K562 (cell line): Measurements from ENCODE around the gene ITGAL. TPM values are rescaled to one million over a fixed set of nuclear protein-coding genes. Genes with fewer than 3 reads are reported as not detected.

Experiments used
- CBFA2T2 ChIP-seq: fragments of 450-650 bp; conservative IDR thresholded peaks from 2 replicates; pipeline ENCODE4 v1.6.1; 2017; ENCODE audit warnings: mild to moderate bottlenecking
- CBFA2T3 ChIP-seq: fragments of 450-650 bp; IDR thresholded peaks from 2 replicates; pipeline ENCODE4 v1.6.1; 2017
- CGGBP1 ChIP-seq: fragments of 250-450 bp; sonication (Bioruptor Pico); IDR thresholded peaks from 2 replicates; pipeline ENCODE4 v1.9.0; 2021; ENCODE audit warnings: mild to moderate bottlenecking
- GTF2E2 ChIP-seq: fragments of 200-800 bp; sonication (Bioruptor generic); IDR thresholded peaks from 2 replicates; pipeline ENCODE4 v1.6.1; 2016; ENCODE audit warnings: missing genetic modification characterization, missing compliant biosample characterization
- HNRNPUL1 ChIP-seq: fragments of 200-400 bp; formaldehyde crosslinking; IDR thresholded peaks from 2 replicates; pipeline ENCODE4 v1.6.1; 2017; ENCODE audit warnings: low read length
- KLF6 ChIP-seq: fragments of 250-450 bp; sonication (Bioruptor Pico); IDR thresholded peaks from 2 replicates; pipeline ENCODE4 v1.4.0; 2020; ENCODE audit warnings: mild to moderate bottlenecking, moderate library complexity, borderline replicate concordance
- MAX ChIP-seq: sonication (generic); formaldehyde crosslinking; IDR thresholded peaks from 2 replicates; pipeline ENCODE4 v1.9.0; 2022; ENCODE audit warnings: mild to moderate bottlenecking, missing genetic modification reagents
- MBD1 ChIP-seq: fragments of 250-450 bp; sonication (Bioruptor Pico); IDR thresholded peaks from 2 replicates; pipeline ENCODE4 v1.8.0; 2022; ENCODE audit warnings: inconsistent platforms
- MTA1 ChIP-seq: fragments of 450-650 bp; IDR thresholded peaks from 2 replicates; pipeline ENCODE4 v1.6.1; 2017; ENCODE audit warnings: borderline replicate concordance
- NFE2 ChIP-seq: IDR thresholded peaks from 2 replicates; pipeline ENCODE4 v1.6.1; 2014; ENCODE audit warnings: antibody characterized with exemption, low read depth
- PHB2 ChIP-seq: fragments of 450-650 bp; IDR thresholded peaks from 2 replicates; pipeline ENCODE4 v1.6.1; 2017; ENCODE audit warnings: low read depth
- PHF20 ChIP-seq: fragments of 450-650 bp; IDR thresholded peaks from 2 replicates; pipeline ENCODE4 v1.6.1; 2018; ENCODE audit not compliant: partially characterized antibody
- PURB ChIP-seq: sonication (generic); formaldehyde crosslinking; IDR thresholded peaks from 2 replicates; pipeline ENCODE4 v1.9.0; 2021; ENCODE audit warnings: low read depth, mild to moderate bottlenecking, missing genetic modification reagents
- TOE1 ChIP-seq, 2 experiments: fragments of 450-650 bp in 1 of 2; sonication (generic) in 1 of 2; formaldehyde crosslinking in 1 of 2; IDR thresholded peaks; 2 replicates each; pipeline versions ENCODE4 v1.7.1 to v1.8.0; 2016 to 2022; ENCODE audit warnings: borderline replicate concordance in 2 of 2, mild to moderate bottlenecking in 2 of 2, antibody characterized with exemption in 1 of 2, inconsistent platforms in 1 of 2, low read depth in 1 of 2, missing genetic modification reagents in 1 of 2, moderate library complexity in 1 of 2
- ZNF232 ChIP-seq: sonication (generic); formaldehyde crosslinking; IDR thresholded peaks from 2 replicates; pipeline ENCODE4 v1.8.0; 2022; ENCODE audit warnings: mild to moderate bottlenecking, missing genetic modification reagents
- ZNF24 ChIP-seq: fragments of 450-650 bp; IDR thresholded peaks from 2 replicates; pipeline ENCODE4 v1.6.1; 2016
- ZNF79 ChIP-seq: fragments of 250-450 bp; sonication (Bioruptor Pico); IDR thresholded peaks from 2 replicates; pipeline ENCODE4 v1.4.0; 2020; ENCODE audit warnings: low read depth, mild to moderate bottlenecking, moderate library complexity
- polyA plus RNA-seq, 8 experiments: library from polyadenylated mRNA; depleted of rRNA in 4 of 8; stranded (reverse) in 5 of 8; unstranded in 3 of 8; fragments of >200 nt; fragmentation: Nextera tagmentation in 2 of 8; fragmentation: Illumina TruSeq in 1 of 8; extraction: Ambion mirVana in 2 of 8; extraction: Trizol in 1 of 8; gene quantifications; 2 replicates each; pipeline versions ENCODE4 v1.2.1 to v1.2.3, GENCODE V29; 2011 to 2014; ENCODE audit warnings: inconsistent platforms in 1 of 8, missing spikeins in 1 of 8
- total RNA-seq, 7 experiments: library from RNA; depleted of rRNA in 6 of 7; stranded (reverse); fragments of >200 nt in 6 of 7; fragmentation: Illumina TruSeq in 2 of 7; extraction: Trizol in 2 of 7; gene quantifications; 2 replicates each; pipeline versions ENCODE4 v1.2.1 to v1.2.3, GENCODE V29; 2011 to 2021; ENCODE audit warnings: low replicate concordance in 1 of 7
- TF ChIP-seq, protein P1 (sequence below): fragments of 450-650 bp; IDR thresholded peaks from 2 replicates; pipeline ENCODE4 v1.7.0; 2016; ENCODE audit warnings: borderline replicate concordance
- TF ChIP-seq, protein P2 (sequence below), 2 experiments: fragments of 450-650 bp in 1 of 2; sonication (generic) in 1 of 2; formaldehyde crosslinking in 1 of 2; IDR thresholded peaks in 1 of 2; conservative IDR thresholded peaks in 1 of 2; 2 replicates each; pipeline versions ENCODE4 v1.6.1 to v1.8.1; 2016 to 2023; ENCODE audit warnings: mild to moderate bottlenecking in 2 of 2, moderate library complexity in 2 of 2, inconsistent platforms in 1 of 2, missing genetic modification reagents in 1 of 2
- TF ChIP-seq, protein P3 (sequence below): fragments of 250-450 bp; sonication (Bioruptor Pico); IDR thresholded peaks from 2 replicates; pipeline ENCODE4 v1.4.0; 2020; ENCODE audit warnings: mild to moderate bottlenecking

The ITGAL gene
- total and polyA plus RNA-seq, 9 of the 15 experiments (the other 6 are each of a cell fraction or from before 2014, with no cell fraction given), result 0.01 to 0.53 TPM; not detected in 7

- peak; percentile 90; the same call in 1 of the 2 replicates for TF ChIP-seq MBD1
- no peak for TF ChIP-seq NFE2
- no peak for TF ChIP-seq ZNF232 (CRISPR knock-in tag)
- no peak for TF ChIP-seq CGGBP1
- no peak for TF ChIP-seq CBFA2T3
- peak; percentile 97 for TF ChIP-seq TOE1 (IDR thresholded peaks at IDR 0.05; ENCODE audit: borderline replicate concordance)
- TF ChIP-seq TOE1 (CRISPR knock-in tag; IDR thresholded peaks at IDR 0.05; ENCODE audit: borderline replicate concordance, low read depth), result no peak
- TF ChIP-seq, protein P1, sequence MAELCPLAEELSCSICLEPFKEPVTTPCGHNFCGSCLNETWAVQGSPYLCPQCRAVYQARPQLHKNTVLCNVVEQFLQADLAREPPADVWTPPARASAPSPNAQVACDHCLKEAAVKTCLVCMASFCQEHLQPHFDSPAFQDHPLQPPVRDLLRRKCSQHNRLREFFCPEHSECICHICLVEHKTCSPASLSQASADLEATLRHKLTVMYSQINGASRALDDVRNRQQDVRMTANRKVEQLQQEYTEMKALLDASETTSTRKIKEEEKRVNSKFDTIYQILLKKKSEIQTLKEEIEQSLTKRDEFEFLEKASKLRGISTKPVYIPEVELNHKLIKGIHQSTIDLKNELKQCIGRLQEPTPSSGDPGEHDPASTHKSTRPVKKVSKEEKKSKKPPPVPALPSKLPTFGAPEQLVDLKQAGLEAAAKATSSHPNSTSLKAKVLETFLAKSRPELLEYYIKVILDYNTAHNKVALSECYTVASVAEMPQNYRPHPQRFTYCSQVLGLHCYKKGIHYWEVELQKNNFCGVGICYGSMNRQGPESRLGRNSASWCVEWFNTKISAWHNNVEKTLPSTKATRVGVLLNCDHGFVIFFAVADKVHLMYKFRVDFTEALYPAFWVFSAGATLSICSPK, result no peak
- no peak for TF ChIP-seq PHB2
- TF ChIP-seq PURB (CRISPR knock-in tag), result no peak
- TF ChIP-seq PHF20, result peak; percentile 43
- TF ChIP-seq, protein P2, sequence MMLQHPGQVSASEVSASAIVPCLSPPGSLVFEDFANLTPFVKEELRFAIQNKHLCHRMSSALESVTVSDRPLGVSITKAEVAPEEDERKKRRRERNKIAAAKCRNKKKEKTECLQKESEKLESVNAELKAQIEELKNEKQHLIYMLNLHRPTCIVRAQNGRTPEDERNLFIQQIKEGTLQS (IDR thresholded peaks at IDR 0.05), result peak; percentile 74
- TF ChIP-seq, protein P2 (CRISPR knock-in tag; conservative IDR thresholded peaks at IDR 0.05), result peak; percentile 46; the same call in 1 of the 2 replicates
- TF ChIP-seq, protein P3, sequence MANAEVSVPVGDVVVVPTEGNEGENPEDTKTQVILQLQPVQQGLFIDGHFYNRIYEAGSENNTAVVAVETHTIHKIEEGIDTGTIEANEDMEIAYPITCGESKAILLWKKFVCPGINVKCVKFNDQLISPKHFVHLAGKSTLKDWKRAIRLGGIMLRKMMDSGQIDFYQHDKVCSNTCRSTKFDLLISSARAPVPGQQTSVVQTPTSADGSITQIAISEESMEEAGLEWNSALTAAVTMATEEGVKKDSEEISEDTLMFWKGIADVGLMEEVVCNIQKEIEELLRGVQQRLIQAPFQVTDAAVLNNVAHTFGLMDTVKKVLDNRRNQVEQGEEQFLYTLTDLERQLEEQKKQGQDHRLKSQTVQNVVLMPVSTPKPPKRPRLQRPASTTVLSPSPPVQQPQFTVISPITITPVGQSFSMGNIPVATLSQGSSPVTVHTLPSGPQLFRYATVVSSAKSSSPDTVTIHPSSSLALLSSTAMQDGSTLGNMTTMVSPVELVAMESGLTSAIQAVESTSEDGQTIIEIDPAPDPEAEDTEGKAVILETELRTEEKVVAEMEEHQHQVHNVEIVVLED (CRISPR knock-in tag), result no peak; the same call in 1 of the 2 replicates
- TF ChIP-seq ZNF79 (CRISPR knock-in tag), result no peak; the same call in 1 of the 2 replicates
- TF ChIP-seq GTF2E2 (tag), result peak; percentile 88
- no peak for TF ChIP-seq HNRNPUL1
- TF ChIP-seq CBFA2T2, result no peak
- no peak; the same call in 1 of the 2 replicates for TF ChIP-seq KLF6
- no peak for TF ChIP-seq ZNF24
- no peak for TF ChIP-seq MTA1
- peak; percentile 70 for TF ChIP-seq MAX (CRISPR knock-in tag)
These were observed 26.9 kb upstream of the ITGAL start, which contains the start of gene SEPHS2 (continued) for GRCh38 chr16:30445408-30446202.
